Endometrial microvascular endothelial cells (primary cell): Measurements from ENCODE around the gene NEU4. TPM values are rescaled to one million over a fixed set of nuclear protein-coding genes. Genes with fewer than 3 reads are reported as not detected.

Experiments
- in situ Hi-C: cut with HindIII; loops from 2 replicates; pipeline ENCODE4 v1.10.0; 2017; ENCODE audit warnings: low sequenced_read_pairs, low pct_unique_long_range_greater_than_20kb; ENCODE audit errors: inconsistent ontology term
- total RNA-seq: library from RNA; depleted of rRNA; stranded (reverse); fragments of >200 nt; gene quantifications from one replicate; pipeline ENCODE4 v1.2.3, GENCODE V29; 2015; ENCODE audit errors: inconsistent ontology term

The NEU4 gene
- total RNA-seq, 1 donor from 2014 or later, result not detected

GRCh38 chr2:241858206-241859016, 49.4 kb downstream of the NEU4 start, which contains the start of gene PDCD1:
PDCD1 (minus strand) TSS chr2:241858894; CDS start chr2:241858838, 56 bp downstream.
- in situ Hi-C loops, result no loop called here

- in situ Hi-C loops, result no loop called here
These were observed 50.0 kb downstream of the NEU4 start for GRCh38 chr2:241859017-241859435.

- in situ Hi-C loops, result no loop called here
These were observed 50.6 kb downstream of the NEU4 start for GRCh38 chr2:241859436-241860183.

- in situ Hi-C loops, result no loop called here
These were observed 51.4 kb downstream of the NEU4 start for GRCh38 chr2:241860184-241861078.

- in situ Hi-C loops, result no loop called here
These were observed 52.3 kb downstream of the NEU4 start for GRCh38 chr2:241861264-241861663.

GRCh38 chr2:241862093-241862492, 53.1 kb downstream of the NEU4 start:
- in situ Hi-C loops, result no loop called here

- in situ Hi-C loops, result no loop called here
These were observed 54.0 kb downstream of the NEU4 start for GRCh38 chr2:241862775-241863535.

- in situ Hi-C loops, result no loop called here
These were observed 54.6 kb downstream of the NEU4 start for GRCh38 chr2:241863536-241863954.

GRCh38 chr2:241864168-241864849, 55.3 kb downstream of the NEU4 start:
- in situ Hi-C loops, result no loop called here

GRCh38 chr2:241864850-241865213, 55.8 kb downstream of the NEU4 start:
- in situ Hi-C loops, result no loop called here

- in situ Hi-C loops, result no loop called here
These were observed 56.5 kb downstream of the NEU4 start for GRCh38 chr2:241865416-241865956.

- in situ Hi-C loops, result no loop called here
These were observed 57.2 kb downstream of the NEU4 start for GRCh38 chr2:241865957-241866789.

Other genes with a start within 250 kb of the NEU4 start
- gene THAP4, start 172.0 kb upstream of the NEU4 start, total RNA-seq, result 47.6 TPM
- gene ATG4B, start 171.5 kb upstream of the NEU4 start, total RNA-seq, result 67.7 TPM
- gene DTYMK, start 122.4 kb upstream of the NEU4 start, total RNA-seq, result 140 TPM
- 12.6 TPM for gene ING5, start 107.2 kb upstream of the NEU4 start, total RNA-seq
- gene D2HGDH, start 74.6 kb upstream of the NEU4 start, total RNA-seq, result 10.9 TPM
- gene GAL3ST2, start 32.4 kb upstream of the NEU4 start, total RNA-seq, result not detected
- not detected for gene PDCD1, start 49.7 kb downstream of the NEU4 start, total RNA-seq
- gene RTP5, start 60.5 kb downstream of the NEU4 start, total RNA-seq, result not detected